Stimulated activated CD8-positive, alpha-beta memory T cell treated with anti-CD3 and anti-CD28 coated beads, Interleukin-4, amount 100 ng/mL, for 4 hours (primary cell): ENCODE results near the gene CCPG1.

Source experiments
- DNase-seq, 2 donors: peaks; one replicate each; pipeline ENCODE4 v3.0.0-alpha.2; 2020; ENCODE audit warnings: low read depth in 2 of 2, low spot score in 1 of 2

The CCPG1 gene

DNA sequence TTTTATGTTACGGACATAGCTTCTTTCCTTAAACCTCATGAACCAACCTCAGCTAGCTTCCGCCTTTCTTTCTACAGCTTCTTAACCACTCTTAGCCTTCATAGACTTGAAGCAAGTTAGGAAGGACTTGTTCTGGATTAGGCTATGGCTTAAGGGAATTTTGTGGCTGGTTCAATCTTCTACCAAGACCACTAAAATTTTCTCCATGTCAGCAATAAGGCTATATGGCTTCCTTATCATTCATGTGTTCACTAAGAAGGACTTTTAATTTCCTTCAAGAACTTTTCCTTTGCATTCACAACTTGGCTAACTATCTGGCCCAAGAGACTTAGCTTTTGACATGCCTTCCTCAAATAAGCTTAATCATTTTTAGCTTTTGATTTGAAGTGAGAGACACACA lies 24.5 kb downstream of the CCPG1 start:
- DNase-seq = no peak

DNA sequence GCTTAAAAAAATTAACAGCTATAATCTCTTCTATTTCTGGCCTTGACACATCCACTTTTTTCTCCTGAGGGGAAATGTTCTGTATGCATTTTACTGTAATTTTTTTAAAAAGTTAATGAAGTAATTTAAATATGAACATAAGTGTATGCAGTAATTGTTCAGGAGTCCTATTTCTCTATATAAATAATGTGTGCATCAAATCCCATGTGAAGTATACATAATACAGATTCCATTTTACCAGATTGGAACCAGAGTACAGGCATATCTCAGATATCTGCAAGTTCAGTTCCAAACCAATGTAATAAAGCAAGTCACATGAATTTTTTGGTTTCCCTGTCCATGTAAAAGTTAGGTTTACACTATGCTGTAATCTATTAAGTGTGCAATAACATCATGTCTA lies 26.6 kb downstream of the CCPG1 start:
- DNase-seq = no peak

DNA sequence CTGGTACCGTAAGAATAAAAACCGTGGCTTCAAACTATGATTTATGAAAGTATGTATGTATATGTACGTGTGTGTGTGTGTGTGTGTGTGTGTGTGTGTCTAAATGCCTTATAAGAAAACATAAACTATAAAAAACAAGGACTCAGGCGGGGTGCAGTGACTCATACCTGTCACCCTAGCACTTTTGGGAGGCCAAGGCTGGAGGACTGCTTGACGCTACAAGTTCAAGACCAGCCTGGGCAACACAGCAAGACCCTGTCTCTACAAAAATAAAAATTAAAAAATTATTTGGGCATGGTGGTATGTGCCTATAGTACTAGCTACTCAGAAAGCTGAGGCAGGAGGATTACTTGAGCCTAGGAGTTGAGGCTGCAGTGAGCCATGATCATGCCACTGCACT lies 29.1 kb downstream of the CCPG1 start:
- DNase-seq = no peak

DNA sequence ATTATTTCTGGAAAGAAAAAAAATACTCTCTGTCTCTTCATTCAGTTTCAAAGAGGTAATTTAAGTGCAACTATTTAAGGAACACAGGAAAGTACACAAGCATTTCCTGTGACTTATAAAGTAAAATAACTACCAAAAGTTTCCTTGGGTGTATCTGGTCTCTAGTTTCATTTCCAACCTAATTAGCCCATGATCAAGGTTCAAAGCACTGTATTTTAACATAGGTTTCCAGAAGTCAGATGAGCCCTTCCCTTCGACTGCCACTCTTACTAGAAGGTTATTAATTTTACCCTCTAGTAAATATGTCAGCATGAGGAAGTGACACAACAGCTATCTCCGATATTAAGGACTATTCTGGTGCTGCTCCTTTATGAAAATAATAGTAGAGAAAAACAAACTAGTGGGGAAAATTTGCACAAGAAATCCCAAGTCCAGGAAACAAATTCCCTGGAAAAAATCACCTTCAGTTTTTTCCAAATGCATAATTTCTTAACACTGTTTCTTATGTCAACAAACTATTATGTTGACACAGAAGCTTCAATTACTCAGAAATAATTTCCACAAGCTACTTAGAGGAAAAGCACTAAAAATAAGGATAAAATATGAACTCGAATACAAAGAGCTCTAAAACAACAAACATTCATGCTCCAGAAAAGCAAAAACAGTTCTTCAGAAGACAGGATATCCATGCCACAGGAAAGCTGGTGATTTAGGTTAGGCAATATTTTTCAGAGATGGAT lies 35.3 kb downstream of the CCPG1 start:
- DNase-seq = no peak

DNA sequence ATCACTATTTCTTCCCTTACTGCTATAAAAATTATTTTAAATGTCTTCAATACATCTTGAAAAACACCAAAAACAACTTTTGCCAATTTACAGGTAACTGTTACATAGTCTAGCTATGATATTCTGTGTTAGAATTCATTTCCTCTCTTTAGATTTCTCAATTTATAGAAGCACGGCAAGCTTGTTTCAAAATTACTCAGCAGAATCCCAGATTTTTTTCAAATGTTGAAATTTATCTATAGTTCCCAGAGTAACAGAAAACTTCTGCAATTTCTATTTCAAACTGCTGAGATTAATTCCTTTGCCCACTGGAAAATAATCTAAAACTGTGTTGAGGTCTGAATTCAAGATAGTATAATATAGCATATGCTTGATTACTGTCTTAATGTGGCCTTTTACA lies 41.2 kb downstream of the CCPG1 start:
- DNase-seq = no peak

DNA sequence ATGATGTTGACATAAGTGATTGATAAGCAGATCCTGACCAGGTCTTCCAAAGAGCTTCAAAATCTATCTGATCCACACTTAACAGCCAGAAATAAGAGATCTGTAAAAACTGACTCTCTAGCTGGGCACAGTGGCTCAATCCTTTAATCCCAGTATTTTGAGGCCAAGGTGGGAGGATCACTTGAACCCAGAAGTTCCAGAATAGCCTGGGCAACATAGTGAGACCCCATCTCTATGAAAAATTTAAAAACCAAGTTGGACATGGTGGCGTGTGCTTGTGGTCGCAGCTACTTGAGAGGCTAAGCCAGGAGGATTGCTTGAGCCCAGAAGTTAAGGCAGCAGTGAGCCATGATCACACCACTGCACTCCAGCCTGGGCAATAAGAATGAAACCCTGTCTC lies 45.5 kb downstream of the CCPG1 start:
- no peak for DNase-seq

DNA sequence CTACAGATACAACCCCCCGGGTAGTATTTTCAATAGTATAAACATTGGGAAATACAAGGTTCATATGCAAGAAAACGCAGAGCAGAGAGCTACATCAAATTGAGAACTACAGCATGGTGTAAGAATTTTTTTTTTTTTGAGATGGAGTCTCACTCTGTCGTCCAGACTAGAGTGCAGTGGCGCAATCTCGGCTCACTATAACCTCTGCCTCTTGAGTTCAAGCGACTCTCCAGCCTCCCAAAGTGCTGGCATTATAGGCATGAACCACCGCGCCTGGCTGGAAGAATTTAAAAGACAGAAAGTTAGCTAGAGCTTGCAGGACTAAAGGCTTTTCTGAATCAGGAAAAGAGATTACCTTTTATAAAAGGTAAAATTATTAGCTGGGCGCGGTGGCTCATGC lies 47.1 kb downstream of the CCPG1 start:
- no peak for DNase-seq

DNA sequence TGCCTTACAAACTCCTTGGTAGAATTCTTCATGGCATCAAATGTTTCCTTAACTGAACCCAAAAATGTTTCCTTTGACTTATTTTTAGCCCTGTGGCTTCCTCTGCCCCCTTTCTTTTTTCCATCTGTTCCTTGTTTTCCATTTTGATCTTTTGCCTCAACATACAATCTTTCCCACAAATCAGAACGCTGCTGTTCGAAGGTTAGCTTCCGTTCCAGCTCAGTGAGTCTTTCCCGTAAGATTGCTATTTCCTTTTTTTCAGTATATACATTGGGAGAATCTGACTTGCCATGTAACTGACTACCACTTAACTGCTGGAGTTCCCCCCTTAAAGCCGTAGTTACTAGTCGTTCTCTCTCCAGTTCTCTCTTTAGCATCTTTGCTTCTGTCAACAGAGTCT lies 47.9 kb downstream of the CCPG1 start:
- DNase-seq = no peak

DNA sequence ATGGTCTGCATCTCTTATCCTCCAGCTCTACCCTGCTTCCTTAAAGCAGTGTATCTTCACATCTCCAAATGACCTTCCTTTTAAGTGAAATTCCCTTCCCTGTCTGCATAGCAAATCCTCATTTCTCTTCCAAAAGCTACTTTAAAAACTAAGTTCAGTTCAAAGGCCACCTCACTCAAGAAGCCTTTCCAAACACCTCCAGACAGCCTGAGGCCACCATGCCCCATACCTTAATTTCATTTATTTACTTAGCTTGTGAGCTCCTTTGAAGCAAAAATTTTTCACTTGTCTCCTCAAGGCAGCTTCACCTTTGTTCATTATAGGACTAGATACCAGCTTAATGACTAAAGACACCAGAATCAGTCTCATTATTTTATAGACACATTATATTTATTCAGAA lies 49.7 kb downstream of the CCPG1 start:
- no peak for DNase-seq

DNA sequence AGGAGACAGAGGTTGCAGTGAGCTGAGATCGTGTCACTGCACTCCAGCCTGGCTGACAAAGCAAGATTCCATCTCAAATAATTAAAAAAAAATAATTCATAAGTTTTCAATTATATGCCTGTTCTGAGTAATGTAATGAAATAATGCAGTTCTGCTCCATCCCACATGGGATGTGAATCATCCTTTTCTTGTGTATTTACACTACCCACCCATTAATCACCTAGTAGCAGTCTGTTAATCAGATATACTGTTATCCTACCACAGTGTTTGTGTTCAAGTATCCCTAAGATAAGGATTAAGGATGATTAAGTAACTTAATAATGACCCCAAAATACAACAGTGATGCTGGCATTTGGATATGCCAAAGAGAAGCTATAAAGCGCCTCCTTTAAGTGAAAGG lies 50.4 kb downstream of the CCPG1 start:
- no peak for DNase-seq

DNA sequence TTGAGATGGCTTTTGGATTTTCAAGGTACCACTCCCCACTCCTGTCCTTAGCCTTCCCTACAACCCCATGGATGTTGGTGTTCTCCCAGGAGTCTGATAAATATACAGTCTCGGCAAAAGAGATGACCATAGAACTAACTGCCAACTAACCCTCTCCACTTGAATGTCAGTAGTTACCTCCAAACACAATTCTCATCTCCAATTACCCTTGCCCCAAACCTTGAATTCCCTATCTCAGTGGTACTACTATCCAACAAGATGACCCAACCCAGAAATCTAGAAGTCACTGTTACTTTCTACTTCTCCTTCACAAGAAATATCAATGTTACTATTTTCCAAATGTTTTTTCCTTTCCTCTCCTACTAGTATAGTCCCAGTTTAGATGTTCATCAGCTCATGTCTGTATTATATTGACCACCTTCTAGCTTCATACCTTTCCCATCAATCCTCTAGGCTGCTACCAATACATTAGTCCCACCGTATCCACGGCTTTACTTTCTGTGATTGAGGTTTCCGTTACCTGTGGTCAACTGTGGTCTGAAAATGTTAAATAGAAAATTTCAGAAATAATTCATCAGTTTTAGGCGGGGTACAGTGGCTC lies 51.1 kb downstream of the CCPG1 start:
- DNase-seq = no peak

DNA sequence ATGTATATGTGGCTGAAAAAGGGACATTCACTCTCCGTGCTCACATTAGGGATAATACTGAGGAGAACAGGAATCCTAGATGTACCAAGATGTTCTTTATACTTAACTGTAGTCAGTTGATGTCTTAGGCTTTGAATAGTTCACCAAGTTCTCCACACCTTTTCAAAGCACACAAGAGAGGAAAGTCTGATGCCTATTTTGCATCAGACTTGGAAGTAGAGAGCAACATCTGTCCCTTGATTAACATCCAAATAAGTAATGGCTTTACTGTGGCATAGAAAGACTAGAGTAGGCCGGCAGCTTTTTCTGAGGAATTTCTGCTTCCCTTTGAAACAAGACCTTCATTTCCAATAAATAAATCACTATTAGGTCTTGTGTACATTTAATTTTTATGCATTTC lies 55.1 kb downstream of the CCPG1 start:
- no peak for DNase-seq

DNA sequence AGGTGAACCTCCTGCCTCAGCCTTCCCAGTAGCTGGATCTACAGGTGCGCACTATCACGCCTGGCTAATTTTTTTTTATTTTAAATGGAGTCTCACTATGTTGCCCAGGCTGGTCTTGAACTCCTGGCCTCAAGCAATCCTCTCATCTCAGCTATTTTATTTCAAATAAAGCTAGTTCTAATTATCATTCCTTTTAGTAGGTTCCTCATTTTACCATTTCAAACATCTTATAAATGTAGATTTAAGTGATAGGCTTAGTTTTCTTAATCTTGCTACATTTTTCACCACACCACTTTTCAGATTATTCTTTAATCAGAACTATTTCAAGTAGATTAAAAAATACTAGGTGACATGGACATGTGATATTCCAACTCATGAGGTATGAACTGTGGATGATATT lies 58.9 kb downstream of the CCPG1 start:
- no peak for DNase-seq

DNA sequence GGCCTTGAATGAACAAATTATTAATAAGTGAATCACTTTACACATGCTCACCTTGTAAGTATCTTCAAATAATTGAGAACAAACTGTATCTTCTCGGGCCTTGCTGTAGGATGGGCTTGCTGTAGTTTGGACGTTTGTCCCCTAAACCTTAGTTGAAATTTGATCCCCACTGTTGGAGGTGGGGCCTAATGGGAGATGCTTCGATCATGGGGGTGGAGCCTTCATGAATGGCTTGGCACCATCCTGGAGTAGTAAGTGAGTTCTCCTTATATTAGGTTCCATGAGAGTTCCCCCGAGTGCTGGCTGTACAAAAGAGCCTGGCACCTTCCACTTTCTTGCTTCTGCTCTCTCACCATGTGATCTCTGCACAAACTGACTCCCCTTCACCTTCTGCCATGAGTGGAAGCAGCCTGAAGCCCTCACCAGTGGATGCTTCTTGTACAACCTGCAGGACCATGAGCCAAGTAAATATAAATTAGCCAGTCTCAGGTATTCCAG lies 59.8 kb downstream of the CCPG1 start:
- DNase-seq = no peak

DNA sequence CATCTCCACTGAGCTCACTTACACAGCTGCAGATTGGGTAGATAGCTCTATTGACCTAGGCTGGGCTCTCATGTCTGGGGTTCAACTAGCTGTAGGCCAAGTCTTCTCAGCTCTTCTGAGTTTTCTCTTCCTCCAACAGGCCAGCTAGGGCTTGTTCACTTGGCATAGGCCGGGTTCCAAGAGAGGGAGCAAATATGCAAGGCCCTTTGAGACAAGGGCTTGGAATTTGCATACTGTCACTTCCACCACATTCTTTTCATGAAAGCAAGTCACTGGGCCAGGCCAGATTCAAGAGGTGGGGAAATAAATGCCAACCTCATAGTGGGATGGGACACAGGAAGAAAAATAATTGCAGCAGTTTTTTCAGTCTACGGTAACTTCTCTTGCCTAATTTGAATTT lies 64.0 kb downstream of the CCPG1 start:
- DNase-seq = no peak

DNA sequence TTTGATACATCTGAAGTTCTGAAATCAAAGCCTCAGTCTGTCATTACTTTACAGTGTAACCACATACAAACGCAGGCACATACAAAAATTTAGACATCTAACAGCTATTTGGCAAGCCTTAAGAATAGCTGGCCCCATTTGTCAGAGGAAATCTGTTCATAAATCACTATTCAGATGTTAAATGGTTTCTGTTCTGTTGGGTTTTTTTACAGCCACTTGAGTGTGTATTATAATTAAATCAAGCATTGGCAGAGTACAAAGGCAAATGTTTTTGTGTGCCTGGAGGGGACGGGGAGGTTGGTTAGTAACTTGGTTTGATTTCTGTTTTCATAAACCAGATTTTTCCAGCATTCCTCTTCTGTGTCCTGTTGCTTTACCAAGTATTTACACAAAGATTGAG lies 65.0 kb downstream of the CCPG1 start:
- no peak for DNase-seq

DNA sequence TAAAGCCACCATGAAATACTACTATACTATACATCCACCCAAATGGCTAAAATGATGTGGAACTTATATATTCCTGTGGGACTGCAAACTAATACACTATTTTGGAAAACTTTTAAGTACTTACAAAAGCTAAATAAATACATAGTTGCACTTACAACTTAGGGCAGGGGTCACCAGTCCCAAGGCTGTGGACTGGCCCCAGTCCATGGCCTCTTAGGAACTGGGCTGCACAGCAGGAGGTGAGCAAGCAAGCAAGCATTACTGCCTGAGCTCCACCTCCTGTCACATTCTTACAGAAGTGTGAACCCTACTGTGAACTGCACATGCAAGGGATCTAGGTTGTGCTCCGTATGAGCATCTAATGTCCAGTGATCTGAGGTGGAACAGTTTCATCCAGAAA lies 71.0 kb downstream of the CCPG1 start:
- DNase-seq = no peak

DNA sequence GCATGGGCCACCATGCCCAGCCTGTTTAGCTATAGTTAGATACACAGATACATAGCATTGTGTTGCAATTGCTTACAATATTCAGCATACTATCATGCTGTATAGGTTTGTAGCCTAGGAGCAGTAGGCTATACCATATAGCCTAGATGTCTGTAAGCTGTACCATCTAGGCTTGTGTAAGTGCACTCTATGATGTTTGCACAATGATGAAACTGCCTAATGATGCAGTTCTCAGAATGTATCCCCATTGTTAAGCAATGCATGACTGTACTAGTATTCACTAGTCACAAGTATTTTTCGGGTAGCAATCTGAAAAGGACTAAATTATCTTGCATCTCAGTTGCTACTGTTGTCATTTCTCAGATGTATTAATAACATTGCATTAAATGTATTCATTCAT lies 73.2 kb downstream of the CCPG1 start:
- no peak for DNase-seq

DNA sequence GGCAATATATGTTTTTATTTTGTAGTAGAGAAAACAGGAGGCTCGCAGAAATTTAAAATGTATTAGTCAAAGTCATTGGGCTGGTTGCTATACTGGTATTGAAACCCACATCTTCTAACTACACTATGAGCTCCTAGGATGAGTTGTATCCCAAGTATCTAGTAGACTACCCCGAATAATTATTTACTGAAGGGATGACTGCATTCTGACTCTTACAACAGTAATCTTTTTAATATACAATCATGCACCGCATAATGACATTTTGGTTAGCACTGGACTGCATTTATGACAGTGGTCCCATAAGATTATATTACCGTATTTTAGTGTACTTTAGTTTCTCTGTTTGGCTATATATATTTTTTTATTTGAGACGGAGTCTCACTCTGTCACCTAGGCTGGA lies 73.8 kb downstream of the CCPG1 start:
- no peak for DNase-seq

DNA sequence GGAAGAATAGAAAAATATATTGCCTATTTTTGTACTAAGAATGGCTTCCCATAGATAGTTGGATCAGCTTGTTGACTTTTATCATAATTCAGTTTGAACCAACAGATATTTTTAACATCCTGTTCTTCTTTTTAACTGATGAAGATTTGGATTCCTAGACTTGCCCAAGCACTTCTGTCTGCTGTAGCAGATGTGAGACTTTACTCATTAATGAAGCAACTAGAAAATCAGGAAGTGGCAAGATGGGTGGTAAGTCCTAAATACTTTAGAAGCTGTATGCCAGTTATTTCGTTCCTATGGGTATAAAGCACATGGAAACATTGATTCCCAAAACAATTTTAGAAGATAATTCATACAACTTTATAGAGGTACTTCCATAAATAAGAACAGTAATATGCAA lies 80.8 kb downstream of the CCPG1 start:
- no peak for DNase-seq

DNA sequence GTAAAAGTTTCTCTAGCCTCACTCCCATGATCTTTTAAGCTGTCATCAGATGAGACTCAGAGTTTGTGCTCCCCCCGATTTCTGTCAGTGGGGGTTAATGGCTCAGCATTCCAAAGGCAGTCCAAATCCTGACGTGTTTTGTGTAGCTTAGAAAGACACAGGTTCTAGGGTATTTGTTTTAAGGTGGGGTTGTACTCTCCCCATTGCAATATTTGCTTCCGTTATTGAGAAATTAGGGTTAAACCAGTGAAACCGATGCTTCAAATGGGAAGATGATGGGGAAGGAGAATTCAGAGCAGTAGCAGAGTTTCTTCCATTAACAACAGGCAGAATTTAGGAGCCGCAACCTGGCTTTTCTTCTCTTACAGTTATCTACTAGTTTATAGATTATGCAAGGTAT lies 85.7 kb downstream of the CCPG1 start:
- DNase-seq = no peak

DNA sequence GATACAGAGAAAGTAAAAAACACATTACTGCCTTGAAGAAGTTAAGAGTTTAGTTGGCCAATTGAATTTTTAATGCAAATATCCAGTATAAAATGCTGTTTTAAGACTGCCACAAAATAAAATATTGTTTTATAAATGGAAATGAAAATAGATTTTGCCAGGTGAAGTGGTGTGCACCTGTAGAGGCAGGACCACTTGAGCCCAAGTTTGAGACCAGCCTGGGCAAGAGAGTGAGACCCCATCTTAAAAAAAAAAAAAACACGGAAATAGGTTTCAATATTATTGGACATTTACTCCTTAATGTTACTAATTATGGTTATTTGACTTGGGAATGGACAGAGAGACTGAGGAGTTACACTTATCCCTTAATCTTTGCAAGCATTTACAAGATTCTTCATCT lies 87.2 kb downstream of the CCPG1 start:
- no peak for DNase-seq

DNA sequence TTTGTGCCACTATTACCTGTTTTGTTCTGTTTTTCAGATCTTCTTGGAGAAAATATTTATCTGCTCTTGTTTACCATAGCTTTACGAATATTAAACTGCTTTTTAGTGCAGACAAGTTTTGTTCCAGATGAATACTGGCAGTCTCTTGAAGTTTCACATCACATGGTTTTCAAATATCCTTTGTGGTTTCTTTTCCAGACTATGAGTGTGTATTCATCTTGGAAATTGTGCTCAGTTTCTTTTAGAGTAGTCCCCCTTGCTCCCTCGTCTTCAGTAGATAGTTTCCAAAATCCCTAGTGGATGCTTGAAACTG lies 88.0 kb downstream of the CCPG1 start:
- no peak for DNase-seq
